ENCODE measurements around the gene VWC2.

The VWC2 gene

GRCh38 chr7:49937608-49938007 lies 164.2 kb downstream of the VWC2 start:
- Mint-ChIP-seq H3K27ac (no peak overlapping the region), H3K4me1 (no peaks in the 10 kb centered on the region), H3K4me3 (no peak overlapping the region), H3K36me3 (ENCODE audit: low read depth) (no peaks in the 10 kb centered on the region), H3K9me3 (peaks cover 9% of the 10 kb centered on the region), H3K27me3 (ENCODE audit: low read depth) (no peaks in the 10 kb centered on the region)
- no peak for TF ChIP-seq CTCF (IDR thresholded peaks at IDR 0.05; ENCODE audit: unreplicated experiment in 3 of 3)
